ENCODE results near the gene TAF7. TPM values are rescaled to one million over a fixed set of nuclear protein-coding genes. Genes with fewer than 3 reads are reported as not detected.

TAF7 gene
- 90.3 TPM in 2 replicates for total RNA-seq (2021)
- long read RNA-seq, transcript TAF7-201 (1 exons, 2,334 nt) = major isoform, 687 of 690 reads
- long read RNA-seq, partial matches to known transcripts = 0 of 690 reads
- long read RNA-seq, other reads (novel, unspliced or antisense) = 3 of 690 reads

- Histone ChIP-seq H3K79me2 (ENCODE audit: insufficient read depth, low read length) (peaks cover 6% of the 10 kb centered on the region; the same call in 1 of the 2 replicates), H3K23ac (ENCODE audit: insufficient read length, low read depth, low read length) (no peak within 1 kb of the TSS), H4K91ac (ENCODE audit: insufficient read length, low read depth, low read length) (no peak within 1 kb of the TSS), H3K27ac (ENCODE audit: insufficient read length, low read depth, low read length) (peak within 1 kb of the TSS; percentile 35), H3K79me1 (ENCODE audit: insufficient read depth, low read depth, low read length, poor library complexity, severe bottlenecking) (peaks cover 2% of the 10 kb centered on the region), H3K4ac (ENCODE audit: low read depth, low read length) (no peak within 1 kb of the TSS; the same call in 1 of the 2 replicates), H2BK120ac (ENCODE audit: low read depth, low read length, poor library complexity, severe bottlenecking) (no peak within 1 kb of the TSS), H3K14ac (ENCODE audit: insufficient read depth, low read length) (peak within 1 kb of the TSS; percentile 98), H3K4me2 (ENCODE audit: insufficient read depth, insufficient read length, low read length) (peak within 1 kb of the TSS; percentile 100), H2BK20ac (ENCODE audit: low read depth, low read length, poor library complexity, severe bottlenecking) (no peak within 1 kb of the TSS), H3K18ac (ENCODE audit: insufficient read length, low read depth, low read length) (peak within 1 kb of the TSS; percentile 98), H2BK5ac (ENCODE audit: insufficient read length, low read length) (peak within 1 kb of the TSS; percentile 15), H3K27me3 (ENCODE audit: insufficient read depth, low read length) (no peaks in the 10 kb centered on the region), H3K9me3 (ENCODE audit: control insufficient read depth, low read depth, low read length) (peaks cover 22% of the 10 kb centered on the region), H2BK15ac (ENCODE audit: low read depth, low read length) (no peak within 1 kb of the TSS), H3K9ac (ENCODE audit: extremely low read depth, insufficient read length, low read length) (peak within 1 kb of the TSS; percentile 98), H3K56ac (ENCODE audit: insufficient read length, low read depth, low read length) (no peak within 1 kb of the TSS), H4K8ac (replicated peaks; ENCODE audit: insufficient read length, low read depth, low read length) (no peak within 1 kb of the TSS), H3T11ph (ENCODE audit: low read length) (peak within 1 kb of the TSS; percentile 83), H4K20me1 (ENCODE audit: control insufficient read depth, insufficient read depth, insufficient read length) (no peaks in the 10 kb centered on the region), H4K5ac (ENCODE audit: insufficient read length, low read depth, low read length) (peak within 1 kb of the TSS; percentile 81), H3K23me2 (ENCODE audit: insufficient read length, low read depth, low read length, poor library complexity, severe bottlenecking) (peaks cover 3% of the 10 kb centered on the region), H3K4me1 (ENCODE audit: insufficient read depth, low read length) (no peaks in the 10 kb centered on the region), H2AK5ac (ENCODE audit: insufficient read length, low read length) (peak within 1 kb of the TSS; percentile 88), H2BK12ac (ENCODE audit: insufficient read length, low read depth, low read length) (no peak within 1 kb of the TSS), H2AFZ (ENCODE audit: low read length) (peak within 1 kb of the TSS; percentile 79)
- peaks cover 46 to 50% (median 49%) of the 10 kb centered on the region in 3 experiments for H3K36me3 Mint-ChIP-seq (ENCODE audit: insufficient read depth in 1 of 3, low read depth in 3 of 3)
- H3K4me3 Mint-ChIP-seq = peak within 1 kb of the TSS; percentile 97 to 98
- no CpG with 5 or more reads among the region's 67 CpGs for WGBS (ENCODE audit: extremely low coverage, insufficient read length, low lambda C conversion rate)
- H3K9me3 Mint-ChIP-seq = peaks cover 39 to 73% of the 10 kb centered on the region in 2 experiments
- peak; percentile 88 for TF ChIP-seq CTCF (conservative IDR thresholded peaks at IDR 0.05)
- H3K27ac Mint-ChIP-seq = peak within 1 kb of the TSS; percentile 99 to 100 (median 99)
- DNase-seq = peak; percentile 92
- peaks cover 1% of the 10 kb centered on the region for H3K27me3 Mint-ChIP-seq (ENCODE audit: low read depth)
- H3K4me1 Mint-ChIP-seq = peaks cover 9 to 15% of the 10 kb centered on the region in 2 experiments; a peak in 3 of 4 replicates
Observed at GRCh38 chr5:141320225-141321169, at the start of gene TAF7. Gene TAF7, minus strand, starts transcription at chr5:141320784. Its CDS starts 740 bp downstream, at chr5:141320044.

Data from H9 (cell line).